PC-3 (cell line): ENCODE results near the gene MXD3. TPM values are rescaled to one million over a fixed set of nuclear protein-coding genes. Genes with fewer than 3 reads are reported as not detected.

Source experiments
- ATAC-seq: fragments of 200-7000 bp; cut with Tn5 transposase; 2 replicates; pipeline ENCODE4 v1.9.1; 2020; ENCODE audit warnings: mild to moderate bottlenecking, moderate library complexity
- BruUV-seq: library from RNA; stranded (reverse); fragments of 400-500 nt; replicated peaks from 2 replicates; lab custom pipeline; 2021; lab: Mats Ljungman, UMichigan
- CTCF ChIA-PET: fragments of 300-600 bp; sonication (Branson Sonifier 250); formaldehyde crosslinking; loops from one replicate; lab custom pipeline; 2022; ENCODE audit warnings: antibody characterized with exemption; lab: Charles Lee
- POLR2A ChIA-PET: fragments of 300-600 bp; sonication (Branson Sonifier 250); formaldehyde crosslinking; loops from one replicate; lab custom pipeline; 2022; ENCODE audit warnings: antibody characterized with exemption; ENCODE audit not compliant: unreplicated experiment; lab: Charles Lee
- DNase-seq: peaks from one replicate; pipeline ENCODE4 v3.0.0-alpha.2; 2015
- H2AFZ ChIP-seq: fragments of 300-600 bp; sonication (generic); 2 replicates; pipeline ENCODE4 v1.6.0; 2016; ENCODE audit warnings: antibody characterized with exemption, low read length
- H3F3A ChIP-seq: fragments of 300-600 bp; sonication (generic); one replicate; pipeline ENCODE4 v1.6.0; 2017; ENCODE audit warnings: antibody characterized with exemption, low read length, control low read depth, mild to moderate bottlenecking; ENCODE audit not compliant: unreplicated experiment
- H3K27ac ChIP-seq: fragments of 300-600 bp; sonication (generic); 2 replicates; pipeline ENCODE4 v1.5.1; 2016; ENCODE audit warnings: mild to moderate bottlenecking, low read length
- H3K27me3 ChIP-seq: fragments of 300-600 bp; sonication (generic); 2 replicates; pipeline ENCODE4 v1.6.1; 2016; ENCODE audit warnings: low read length, mixed read lengths
- H3K36me3 ChIP-seq: fragments of 300-600 bp; sonication (generic); 2 replicates; pipeline ENCODE4 v1.6.1; 2016; ENCODE audit warnings: low read depth, mixed run types, low read length, mixed read lengths
- H3K4me1 ChIP-seq: fragments of 300-600 bp; sonication (generic); 2 replicates; pipeline ENCODE4 v1.5.1; 2016; ENCODE audit warnings: low read length; ENCODE audit not compliant: insufficient read depth
- H3K4me2 ChIP-seq: fragments of 300-600 bp; sonication (generic); 2 replicates; pipeline ENCODE4 v1.6.0; 2016; ENCODE audit warnings: low read length
- H3K4me3 ChIP-seq: fragments of 300-600 bp; sonication (generic); 2 replicates; pipeline ENCODE4 v1.5.1; 2016; ENCODE audit warnings: mild to moderate bottlenecking, low read length, mixed read lengths
- H3K79me2 ChIP-seq: fragments of 300-600 bp; sonication (generic); 2 replicates; pipeline ENCODE4 v1.6.1; 2017; ENCODE audit warnings: low read length, mixed read lengths
- H3K9ac ChIP-seq: fragments of 300-600 bp; sonication (generic); 2 replicates; pipeline ENCODE4 v1.6.0; 2016; ENCODE audit warnings: mild to moderate bottlenecking, low read length
- H3K9me2 ChIP-seq: fragments of 300-600 bp; sonication (generic); replicated peaks from 2 replicates; pipeline ENCODE4 v1.6.1; 2016; ENCODE audit warnings: mixed run types, low read length, mixed read lengths
- H3K9me3 ChIP-seq: fragments of 300-600 bp; sonication (generic); 2 replicates; pipeline ENCODE4 v1.6.1; 2016; ENCODE audit warnings: low read length, mixed read lengths
- H4K20me1 ChIP-seq: fragments of 300-600 bp; sonication (generic); 2 replicates; pipeline ENCODE4 v1.6.1; 2016; ENCODE audit warnings: low read length, mixed read lengths
- EZH2 ChIP-seq: fragments of 300-600 bp; sonication (generic); IDR thresholded peaks from one replicate; pipeline ENCODE4 v1.6.1; 2017; ENCODE audit warnings: antibody characterized with exemption, mild to moderate bottlenecking, low read length; ENCODE audit not compliant: unreplicated experiment
- EZH2phosphoT487 ChIP-seq: fragments of 300-600 bp; sonication (generic); IDR thresholded peaks from 2 replicates; pipeline ENCODE4 v1.6.1; 2018; ENCODE audit warnings: mild to moderate bottlenecking, antibody characterized with exemption, low read length, borderline replicate concordance
- intact Hi-C: fragments of 100-400 bp; cut with micrococcal nuclease; formaldehyde crosslinking; loops from 2 replicates; pipeline ENCODE4 v1.9.0; 2023
- total RNA-seq: library from RNA; depleted of rRNA; stranded (reverse); fragments of >200 nt; gene quantifications from 2 replicates; pipeline ENCODE4 v1.2.3, GENCODE V29; 2014
- TF ChIP-seq, protein P1 (sequence below): fragments of 300-600 bp; sonication (generic); conservative IDR thresholded peaks from 2 replicates; pipeline ENCODE4 v1.5.1; 2017; ENCODE audit warnings: antibody characterized with exemption, low read depth, mild to moderate bottlenecking, low read length

Gene MXD3
- total RNA-seq, 1 experiment from 2014 or later, result 45.7 TPM

DNA sequence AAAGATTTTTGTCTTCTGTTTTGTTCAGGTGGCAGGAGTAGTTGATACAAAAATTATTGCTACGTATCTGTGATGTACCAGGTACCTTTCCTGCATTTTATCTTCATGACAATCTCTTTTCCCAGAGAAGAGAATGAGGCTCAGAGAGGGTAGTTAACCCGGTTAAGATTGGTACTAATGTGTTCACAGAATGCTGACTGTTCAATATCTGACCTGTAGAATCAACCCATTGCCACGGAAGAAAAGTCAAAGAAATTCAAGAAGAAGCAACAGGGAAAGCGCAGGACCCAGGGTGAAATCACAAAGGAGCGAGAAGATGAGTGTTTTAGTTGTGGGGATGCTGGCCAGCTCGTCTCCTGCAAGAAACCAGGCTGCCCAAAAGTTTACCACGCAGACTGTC lies 20.0 kb downstream of the MXD3 start:
- no peak overlapping the region for H3K27ac ChIP-seq
- BruUV-seq, result no TSS peak
- ATAC-seq (no peak), DNase-seq (no peak)
- no peaks in the 10 kb centered on the region for H3F3A ChIP-seq
- no peak overlapping the region for H3K4me2 ChIP-seq
- no peaks in the 10 kb centered on the region for H4K20me1 ChIP-seq
- intact Hi-C loops, result no loop called here
- no peaks in the 10 kb centered on the region for H3K27me3 ChIP-seq
- no peaks in the 10 kb centered on the region for H3K79me2 ChIP-seq
- POLR2A ChIA-PET, result no interaction called here
- no peaks in the 10 kb centered on the region for H3K9me3 ChIP-seq
- CTCF ChIA-PET, result no interaction called here
- TF ChIP-seq EZH2 (no peak), EZH2phosphoT487 (no peak)
- TF ChIP-seq, protein P1, sequence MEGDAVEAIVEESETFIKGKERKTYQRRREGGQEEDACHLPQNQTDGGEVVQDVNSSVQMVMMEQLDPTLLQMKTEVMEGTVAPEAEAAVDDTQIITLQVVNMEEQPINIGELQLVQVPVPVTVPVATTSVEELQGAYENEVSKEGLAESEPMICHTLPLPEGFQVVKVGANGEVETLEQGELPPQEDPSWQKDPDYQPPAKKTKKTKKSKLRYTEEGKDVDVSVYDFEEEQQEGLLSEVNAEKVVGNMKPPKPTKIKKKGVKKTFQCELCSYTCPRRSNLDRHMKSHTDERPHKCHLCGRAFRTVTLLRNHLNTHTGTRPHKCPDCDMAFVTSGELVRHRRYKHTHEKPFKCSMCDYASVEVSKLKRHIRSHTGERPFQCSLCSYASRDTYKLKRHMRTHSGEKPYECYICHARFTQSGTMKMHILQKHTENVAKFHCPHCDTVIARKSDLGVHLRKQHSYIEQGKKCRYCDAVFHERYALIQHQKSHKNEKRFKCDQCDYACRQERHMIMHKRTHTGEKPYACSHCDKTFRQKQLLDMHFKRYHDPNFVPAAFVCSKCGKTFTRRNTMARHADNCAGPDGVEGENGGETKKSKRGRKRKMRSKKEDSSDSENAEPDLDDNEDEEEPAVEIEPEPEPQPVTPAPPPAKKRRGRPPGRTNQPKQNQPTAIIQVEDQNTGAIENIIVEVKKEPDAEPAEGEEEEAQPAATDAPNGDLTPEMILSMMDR, result no peak
- no peak overlapping the region for H3K4me3 ChIP-seq
- no peaks in the 10 kb centered on the region for H3K4me1 ChIP-seq
- H2AFZ ChIP-seq, result no peak overlapping the region
- H3K36me3 ChIP-seq, result peaks cover 56% of the 10 kb centered on the region
- H3K9ac ChIP-seq, result no peak overlapping the region
- no peaks in the 10 kb centered on the region for H3K9me2 ChIP-seq

DNA sequence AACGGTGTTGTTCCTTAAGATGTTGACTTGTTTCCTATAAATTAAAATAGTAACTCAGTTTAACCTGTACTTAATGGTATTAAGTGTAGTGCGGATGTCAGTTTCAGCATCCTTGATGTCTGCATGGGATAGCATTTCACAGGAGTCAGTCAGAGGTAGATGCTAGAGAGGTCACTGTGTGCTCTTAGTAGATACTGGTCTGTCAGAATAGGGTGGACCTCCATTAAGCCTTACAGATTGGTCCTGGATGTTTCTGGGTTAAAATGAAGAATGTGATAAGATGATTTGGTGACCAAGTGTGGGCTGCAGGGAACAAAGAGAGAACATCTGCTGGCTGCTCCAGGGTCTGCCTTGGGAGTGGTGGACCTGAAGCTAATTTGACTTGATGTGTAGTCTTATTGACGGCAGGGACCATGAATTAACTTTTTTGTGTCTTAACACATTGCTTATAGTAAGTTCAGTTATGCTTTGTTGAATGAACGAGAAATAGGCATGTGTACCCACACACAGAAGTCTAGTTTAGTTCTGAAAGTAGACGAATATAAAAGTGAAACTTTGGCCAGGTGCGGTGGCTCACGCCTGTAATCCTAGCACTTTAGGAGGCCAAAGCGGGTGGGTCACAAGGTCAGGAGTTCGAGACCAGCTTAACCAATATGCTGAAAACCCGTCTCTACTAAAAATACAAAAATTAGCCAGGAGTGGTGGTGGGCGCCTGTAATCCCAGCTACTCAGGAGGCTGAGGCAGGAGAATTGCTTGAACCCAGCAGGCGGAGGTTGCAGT lies 20.7 kb downstream of the MXD3 start:
- H3K4me2 ChIP-seq, result no peak overlapping the region
- no peaks in the 10 kb centered on the region for H3K4me1 ChIP-seq
- H3K36me3 ChIP-seq, result peaks cover 59% of the 10 kb centered on the region
- H4K20me1 ChIP-seq, result no peaks in the 10 kb centered on the region
- ChIA-PET POLR2A (no interaction called here), CTCF (no interaction called here)
- H3K9me3 ChIP-seq, result no peaks in the 10 kb centered on the region
- no peaks in the 10 kb centered on the region for H3F3A ChIP-seq
- no peak overlapping the region for H3K9ac ChIP-seq
- no peak overlapping the region for H3K4me3 ChIP-seq
- intact Hi-C loops, result no loop called here
- H3K79me2 ChIP-seq, result no peaks in the 10 kb centered on the region
- no TSS peak for BruUV-seq
- no peaks in the 10 kb centered on the region for H3K9me2 ChIP-seq
- no peaks in the 10 kb centered on the region for H3K27me3 ChIP-seq
- no peak overlapping the region for H2AFZ ChIP-seq
- no peak for DNase-seq
- TF ChIP-seq, protein P1, result no peak
- TF ChIP-seq EZH2 (no peak), EZH2phosphoT487 (no peak)
- no peak overlapping the region for H3K27ac ChIP-seq
- ATAC-seq, result no peak

DNA sequence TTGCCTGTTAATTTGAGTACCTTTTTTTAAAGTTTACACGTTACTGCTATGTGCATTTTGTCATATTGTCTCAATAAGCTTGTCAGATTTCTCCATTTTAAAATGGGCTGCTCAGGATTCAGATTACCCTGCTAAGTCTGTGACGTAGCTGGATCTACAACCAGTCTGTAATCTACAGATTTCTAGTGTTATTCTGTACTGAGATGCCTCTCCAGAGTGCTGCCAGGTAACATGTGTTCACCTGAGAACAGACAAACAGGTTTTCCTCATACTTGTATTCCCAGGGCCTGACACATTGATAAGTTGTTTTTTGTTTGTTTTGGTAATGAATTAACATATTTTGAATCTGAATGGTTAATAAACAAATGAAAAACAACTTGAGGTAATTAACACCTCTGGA lies 23.5 kb downstream of the MXD3 start:
- no peaks in the 10 kb centered on the region for H3K9me3 ChIP-seq
- no peak overlapping the region for H3K4me2 ChIP-seq
- ChIA-PET CTCF (interaction anchor here (0.6 kb wide), 1 partner anchor 22 kb away, joined by 3 read pairs; no protein-coding TSS in a partner anchor), POLR2A (no interaction called here)
- no peak for TF ChIP-seq EZH2
- no peak for TF ChIP-seq EZH2phosphoT487
- TF ChIP-seq, protein P1, result no peak
- H3F3A ChIP-seq, result no peaks in the 10 kb centered on the region
- intact Hi-C loops, result no loop called here
- H3K27ac ChIP-seq, result no peak overlapping the region
- ATAC-seq (no peak), DNase-seq (no peak)
- no peak overlapping the region for H3K4me3 ChIP-seq
- no peaks in the 10 kb centered on the region for H3K79me2 ChIP-seq
- no peaks in the 10 kb centered on the region for H3K4me1 ChIP-seq
- no peaks in the 10 kb centered on the region for H3K27me3 ChIP-seq
- no peaks in the 10 kb centered on the region for H3K9me2 ChIP-seq
- H2AFZ ChIP-seq, result no peak overlapping the region
- no peaks in the 10 kb centered on the region for H4K20me1 ChIP-seq
- H3K36me3 ChIP-seq, result peaks cover 49% of the 10 kb centered on the region
- no TSS peak for BruUV-seq
- H3K9ac ChIP-seq, result no peak overlapping the region
